Suprapubic skin (tissue), 4 donors: ENCODE results near the gene VAMP2. TPM values are rescaled to one million over a fixed set of nuclear protein-coding genes. Genes with fewer than 3 reads are reported as not detected.

ENCODE experiments used
- DNase-seq, 2 donors: peaks; one replicate each; pipeline ENCODE4 v3.0.0-alpha.2; 2019; ENCODE audit warnings: low spot score in 2 of 2
- H3K27ac ChIP-seq: fragments of 200-600 bp; sonication (generic); one replicate; pipeline ENCODE4 v1.5.1; 2019
- H3K27me3 ChIP-seq: fragments of 200-600 bp; sonication (generic); one replicate; pipeline ENCODE4 v1.5.1; 2019
- H3K36me3 ChIP-seq: fragments of 200-600 bp; sonication (generic); one replicate; pipeline ENCODE4 v1.5.1; 2019
- H3K4me1 ChIP-seq: fragments of 200-600 bp; sonication (generic); one replicate; pipeline ENCODE4 v1.5.1; 2019
- H3K4me3 ChIP-seq: fragments of 200-600 bp; sonication (generic); one replicate; pipeline ENCODE4 v1.5.1; 2019; ENCODE audit warnings: mild to moderate bottlenecking
- H3K9me3 ChIP-seq: fragments of 200-600 bp; sonication (generic); one replicate; pipeline ENCODE4 v1.5.1; 2019
- CTCF ChIP-seq, 2 donors: fragments of 200-600 bp in 1 of 2; fragments of 450-650 bp in 1 of 2; sonication (generic) in 1 of 2; IDR thresholded peaks; one replicate each; pipeline ENCODE4 v1.5.1; 2016 to 2019; ENCODE audit warnings: antibody characterized with exemption in 2 of 2, mild to moderate bottlenecking in 1 of 2, moderate library complexity in 1 of 2
- EP300 ChIP-seq: sonication (generic); formaldehyde crosslinking; IDR thresholded peaks from one replicate; pipeline ENCODE4 v1.6.1; 2017; ENCODE audit warnings: antibody characterized with exemption
- POLR2A ChIP-seq, 2 donors: fragments of 450-650 bp; IDR thresholded peaks; one replicate each; pipeline ENCODE4 v1.6.1; 2017; ENCODE audit warnings: antibody characterized with exemption in 2 of 2, mild to moderate bottlenecking in 2 of 2, moderate library complexity in 2 of 2
- POLR2AphosphoS5 ChIP-seq, 3 donors: sonication (generic); formaldehyde crosslinking; IDR thresholded peaks; one replicate each; pipeline ENCODE4 v1.6.1; 2017; ENCODE audit warnings: antibody characterized with exemption in 3 of 3
- WGBS: methylation state at CpG from one replicate; pipeline ENCODE4 v1.1.5; 2018; 5-methylcytosine and 5-hydroxymethylcytosine counted together
- total RNA-seq, 4 donors: library from RNA; depleted of rRNA; stranded (reverse); fragments of >200 nt; gene quantifications; one replicate each; pipeline ENCODE4 v1.1.0, GENCODE V29; 2016

VAMP2 gene
- total RNA-seq, 4 donors from 2014 or later: 41.2 to 64.3 (median 52.8) TPM

GRCh38 chr17:8151120-8151640, 11.6 kb downstream of the VAMP2 start:
- H3K27me3 ChIP-seq: no peaks in the 10 kb centered on the region
- H3K4me3 ChIP-seq: peak overlapping the region; percentile 98
- TF ChIP-seq POLR2AphosphoS5 (IDR thresholded peaks at IDR 0.05): peak in 2 of 3 donors; percentile 83 to 86
- TF ChIP-seq POLR2A (IDR thresholded peaks at IDR 0.05): peak in 1 of 2 donors; percentile 34
- peak; percentile 84 for TF ChIP-seq EP300
- TF ChIP-seq CTCF (IDR thresholded peaks at IDR 0.05): no peak
- H3K36me3 ChIP-seq: peaks cover 54% of the 10 kb centered on the region
- H3K9me3 ChIP-seq: no peaks in the 10 kb centered on the region
- H3K4me1 ChIP-seq: peaks cover 59% of the 10 kb centered on the region
- H3K27ac ChIP-seq: peak overlapping the region; percentile 100
- peak; percentile 93 to 95 for DNase-seq
- 3% methylated on average over 5 of the region's 38 CpGs for WGBS

GRCh38 chr17:8150194-8151119, 12.3 kb downstream of the VAMP2 start:
- H3K27me3 ChIP-seq: no peaks in the 10 kb centered on the region
- 80% methylated on average over 12 of the region's 18 CpGs for WGBS
- peaks cover 59% of the 10 kb centered on the region for H3K4me1 ChIP-seq
- peaks cover 61% of the 10 kb centered on the region for H3K36me3 ChIP-seq
- no peaks in the 10 kb centered on the region for H3K9me3 ChIP-seq
- peak overlapping the region; percentile 100 for H3K27ac ChIP-seq
- no peak for TF ChIP-seq POLR2AphosphoS5 (IDR thresholded peaks at IDR 0.05)
- no peak for DNase-seq
- peak overlapping the region; percentile 98 for H3K4me3 ChIP-seq

DNA sequence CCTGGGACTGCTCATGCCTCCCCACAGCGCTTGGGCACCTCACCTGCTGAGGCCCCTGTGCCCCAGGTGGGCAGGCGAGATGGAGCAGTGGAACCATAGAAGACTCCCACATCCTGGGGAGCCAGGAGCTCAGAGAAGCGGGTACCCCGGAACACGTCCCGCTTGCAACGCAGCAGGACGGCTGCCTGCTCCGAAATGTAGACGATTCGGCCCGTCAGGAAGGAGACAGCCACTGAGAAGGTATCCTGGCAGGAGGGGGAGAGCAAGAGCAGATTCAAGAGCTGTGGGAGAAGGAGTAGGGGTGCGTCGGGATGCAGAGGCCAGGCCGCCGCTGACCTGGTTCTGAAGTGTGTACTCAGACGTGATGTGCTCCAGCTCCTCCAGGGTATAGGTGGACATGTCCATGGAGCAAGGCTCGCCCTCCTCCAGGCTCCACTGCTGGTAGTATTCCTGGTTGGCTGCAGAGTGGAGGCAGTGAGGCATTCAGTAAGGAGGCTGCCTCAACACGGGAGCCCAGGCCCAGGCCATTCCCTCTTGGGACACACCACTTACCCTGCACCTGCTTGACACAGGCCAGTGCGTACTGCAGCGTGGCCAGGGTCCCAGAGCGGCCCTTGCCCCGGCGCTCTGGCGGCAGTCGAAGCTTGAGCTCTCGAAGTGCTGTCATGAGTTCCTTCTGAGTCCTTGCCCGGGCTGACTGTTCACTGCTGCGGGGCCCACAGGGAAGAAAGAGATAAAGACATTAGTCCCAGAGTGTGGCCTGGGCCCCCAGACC, 13.1 kb downstream of the VAMP2 start:
- H3K36me3 ChIP-seq: peaks cover 70% of the 10 kb centered on the region
- 88% methylated on average over 9 of the region's 29 CpGs for WGBS
- DNase-seq: no peak
- peak overlapping the region; percentile 98 for H3K4me3 ChIP-seq
- H3K9me3 ChIP-seq: no peaks in the 10 kb centered on the region
- TF ChIP-seq POLR2A (IDR thresholded peaks at IDR 0.05): no peak
- TF ChIP-seq POLR2AphosphoS5 (IDR thresholded peaks at IDR 0.05): no peak
- TF ChIP-seq EP300: no peak
- TF ChIP-seq CTCF (IDR thresholded peaks at IDR 0.05): no peak
- H3K4me1 ChIP-seq: peaks cover 57% of the 10 kb centered on the region
- no peaks in the 10 kb centered on the region for H3K27me3 ChIP-seq
- H3K27ac ChIP-seq: no peak overlapping the region

DNA sequence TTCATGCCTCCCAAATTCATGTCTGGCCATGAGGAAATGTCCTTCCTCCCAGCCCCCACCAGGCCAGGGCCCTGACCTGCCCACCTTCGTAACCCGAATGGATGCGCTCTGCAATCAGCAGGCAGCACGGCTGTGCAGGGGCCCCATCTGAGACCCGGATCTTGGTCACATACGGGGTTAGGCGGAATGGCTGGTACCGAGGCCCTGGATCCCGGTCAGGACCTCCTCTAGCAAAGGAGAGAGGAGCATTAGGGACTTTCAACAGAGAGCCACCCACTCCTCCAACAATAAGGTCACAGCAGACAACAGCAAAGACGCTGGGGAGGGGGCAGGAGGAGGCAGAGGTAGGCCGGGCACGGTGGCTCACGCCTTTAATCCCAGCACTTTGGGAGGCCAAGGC, 14.2 kb downstream of the VAMP2 start:
- no peaks in the 10 kb centered on the region for H3K27me3 ChIP-seq
- 99% methylated on average over 8 of the region's 13 CpGs for WGBS
- H3K27ac ChIP-seq: no peak overlapping the region
- no peak for DNase-seq
- peaks cover 80% of the 10 kb centered on the region for H3K36me3 ChIP-seq
- no peak overlapping the region for H3K4me3 ChIP-seq
- TF ChIP-seq EP300 (no peak), POLR2AphosphoS5 (IDR thresholded peaks at IDR 0.05) (no peak), POLR2A (IDR thresholded peaks at IDR 0.05) (no peak), CTCF (IDR thresholded peaks at IDR 0.05) (no peak)
- H3K4me1 ChIP-seq: peaks cover 50% of the 10 kb centered on the region
- H3K9me3 ChIP-seq: no peaks in the 10 kb centered on the region

- H3K4me1 ChIP-seq: peaks cover 44% of the 10 kb centered on the region
- peaks cover 83% of the 10 kb centered on the region for H3K36me3 ChIP-seq
- no peak overlapping the region for H3K4me3 ChIP-seq
- H3K9me3 ChIP-seq: no peaks in the 10 kb centered on the region
- 95% methylated on average over 6 of the region's 13 CpGs for WGBS
- no peak for DNase-seq
- TF ChIP-seq CTCF (IDR thresholded peaks at IDR 0.05) (no peak), POLR2A (IDR thresholded peaks at IDR 0.05) (no peak), EP300 (no peak), POLR2AphosphoS5 (IDR thresholded peaks at IDR 0.05) (no peak)
- H3K27ac ChIP-seq: no peak overlapping the region
- H3K27me3 ChIP-seq: no peaks in the 10 kb centered on the region
Observed at GRCh38 chr17:8147805-8148404, 14.8 kb downstream of the VAMP2 start.
